Vagina (tissue), 2 donors: ENCODE results near the gene BRMS1.

Experiments
- POLR2AphosphoS5 ChIP-seq, 2 donors: sonication (generic); formaldehyde crosslinking; IDR thresholded peaks; one replicate each; pipeline ENCODE4 v1.9.0; 2017; ENCODE audit warnings: antibody characterized with exemption in 2 of 2, mild to moderate bottlenecking in 2 of 2, low read depth in 1 of 2; ENCODE audit not compliant: insufficient read depth in 1 of 2
- TF ChIP-seq, protein P1 (sequence below), 3 experiments: fragments of 450-650 bp in 2 of 3; fragments of 200-600 bp in 1 of 3; sonication (generic) in 1 of 3; IDR thresholded peaks; one replicate each; pipeline ENCODE4 v1.5.1; 2017 to 2019; ENCODE audit warnings: antibody characterized with exemption in 3 of 3, mild to moderate bottlenecking in 2 of 3, moderate library complexity in 2 of 3

GRCh38 chr11:66315498-66315885 is 29.4 kb downstream of the BRMS1 start:
- TF ChIP-seq, protein P1, sequence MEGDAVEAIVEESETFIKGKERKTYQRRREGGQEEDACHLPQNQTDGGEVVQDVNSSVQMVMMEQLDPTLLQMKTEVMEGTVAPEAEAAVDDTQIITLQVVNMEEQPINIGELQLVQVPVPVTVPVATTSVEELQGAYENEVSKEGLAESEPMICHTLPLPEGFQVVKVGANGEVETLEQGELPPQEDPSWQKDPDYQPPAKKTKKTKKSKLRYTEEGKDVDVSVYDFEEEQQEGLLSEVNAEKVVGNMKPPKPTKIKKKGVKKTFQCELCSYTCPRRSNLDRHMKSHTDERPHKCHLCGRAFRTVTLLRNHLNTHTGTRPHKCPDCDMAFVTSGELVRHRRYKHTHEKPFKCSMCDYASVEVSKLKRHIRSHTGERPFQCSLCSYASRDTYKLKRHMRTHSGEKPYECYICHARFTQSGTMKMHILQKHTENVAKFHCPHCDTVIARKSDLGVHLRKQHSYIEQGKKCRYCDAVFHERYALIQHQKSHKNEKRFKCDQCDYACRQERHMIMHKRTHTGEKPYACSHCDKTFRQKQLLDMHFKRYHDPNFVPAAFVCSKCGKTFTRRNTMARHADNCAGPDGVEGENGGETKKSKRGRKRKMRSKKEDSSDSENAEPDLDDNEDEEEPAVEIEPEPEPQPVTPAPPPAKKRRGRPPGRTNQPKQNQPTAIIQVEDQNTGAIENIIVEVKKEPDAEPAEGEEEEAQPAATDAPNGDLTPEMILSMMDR (IDR thresholded peaks at IDR 0.05): no peak
- no peak for TF ChIP-seq POLR2AphosphoS5 (IDR thresholded peaks at IDR 0.05; ENCODE audit: insufficient read depth in 1 of 2, low read depth in 1 of 2)
